WTC11 (cell line): Measurements from ENCODE around the gene CNTFR. TPM values are rescaled to one million over a fixed set of nuclear protein-coding genes. Genes with fewer than 3 reads are reported as not detected.

Experiments
- ATAC-seq: fragments of 200-7000 bp; cut with Tn5 transposase; 2 replicates; pipeline ENCODE4 v1.10.0; 2021; ENCODE audit warnings: mild to moderate bottlenecking, moderate library complexity
- CTCF ChIA-PET: fragments of 300-600 bp; sonication (Branson Sonifier 250); formaldehyde crosslinking; loops from one replicate; lab custom pipeline; 2021; ENCODE audit warnings: antibody characterized with exemption; lab: Charles Lee
- POLR2A ChIA-PET: fragments of 350-600 bp; sonication (Branson Sonifier 250); formaldehyde crosslinking; loops from one replicate; lab custom pipeline; 2021; ENCODE audit warnings: antibody characterized with exemption; lab: Charles Lee
- DNase-seq: peaks from one replicate; pipeline ENCODE4 v3.0.0; 2021; ENCODE audit warnings: low spot score
- H3K27ac Mint-ChIP-seq: 2 replicates; pipeline ENCODE4 v1.8.0; 2021; ENCODE audit warnings: mixed read lengths
- H3K27me3 Mint-ChIP-seq: 2 replicates; pipeline ENCODE4 v1.8.0; 2021; ENCODE audit warnings: low read depth, mild to moderate bottlenecking, moderate library complexity, mixed read lengths
- H3K36me3 Mint-ChIP-seq: 2 replicates; pipeline ENCODE4 v1.8.0; 2021; ENCODE audit warnings: mixed read lengths
- H3K4me1 Mint-ChIP-seq: 2 replicates; pipeline ENCODE4 v1.8.0; 2022; ENCODE audit warnings: mixed read lengths
- H3K4me3 Mint-ChIP-seq: 2 replicates; pipeline ENCODE4 v1.8.0; 2021; ENCODE audit warnings: mild to moderate bottlenecking, moderate library complexity, mixed read lengths
- H3K9me3 Mint-ChIP-seq: 2 replicates; pipeline ENCODE4 v1.8.0; 2021; ENCODE audit warnings: mixed read lengths
- FOXJ3 ChIP-seq: sonication (generic); formaldehyde crosslinking; IDR thresholded peaks from 2 replicates; pipeline ENCODE4 v1.9.0; 2021; ENCODE audit warnings: missing genetic modification reagents, mild to moderate bottlenecking, borderline replicate concordance
- FOXP1 ChIP-seq: sonication (generic); formaldehyde crosslinking; IDR thresholded peaks from 2 replicates; pipeline ENCODE4 v1.8.0; 2022; ENCODE audit warnings: missing genetic modification reagents, mild to moderate bottlenecking, moderate library complexity, borderline replicate concordance
- HMGA2 ChIP-seq: fragments of 250-450 bp; sonication (Bioruptor Pico); IDR thresholded peaks from 2 replicates; pipeline ENCODE4 v1.4.0; 2021; ENCODE audit warnings: mild to moderate bottlenecking, moderate library complexity
- KAT7 ChIP-seq: sonication (generic); formaldehyde crosslinking; IDR thresholded peaks from 2 replicates; pipeline ENCODE4 v1.8.1; 2023; ENCODE audit warnings: missing genetic modification reagents, mild to moderate bottlenecking, borderline replicate concordance
- NR2C2 ChIP-seq: sonication (generic); formaldehyde crosslinking; IDR thresholded peaks from 2 replicates; pipeline ENCODE4 v1.8.0; 2022; ENCODE audit warnings: mild to moderate bottlenecking, missing genetic modification reagents
- OVOL2 ChIP-seq: fragments of 250-450 bp; sonication (Bioruptor Pico); IDR thresholded peaks from 2 replicates; pipeline ENCODE4 v1.9.0; 2021; ENCODE audit warnings: mild to moderate bottlenecking, borderline replicate concordance
- SMAD3 ChIP-seq: sonication (generic); formaldehyde crosslinking; IDR thresholded peaks from 2 replicates; pipeline ENCODE4 v1.8.0; 2022; ENCODE audit warnings: missing genetic modification reagents, mild to moderate bottlenecking, borderline replicate concordance
- ZNF121 ChIP-seq: sonication (generic); formaldehyde crosslinking; IDR thresholded peaks from 2 replicates; pipeline ENCODE4 v1.8.0; 2023; ENCODE audit warnings: missing genetic modification reagents
- ZNF138 ChIP-seq: sonication (generic); formaldehyde crosslinking; conservative IDR thresholded peaks from 2 replicates; pipeline ENCODE4 v1.8.1; 2022; ENCODE audit warnings: mild to moderate bottlenecking, moderate library complexity, missing genetic modification reagents
- ZNF232 ChIP-seq: sonication (generic); formaldehyde crosslinking; IDR thresholded peaks from 2 replicates; pipeline ENCODE4 v1.8.0; 2022; ENCODE audit warnings: mild to moderate bottlenecking, missing genetic modification reagents
- ZNF263 ChIP-seq: sonication (generic); formaldehyde crosslinking; IDR thresholded peaks from 2 replicates; pipeline ENCODE4 v1.8.1; 2022; ENCODE audit warnings: low read depth, mild to moderate bottlenecking, moderate library complexity, missing genetic modification reagents
- ZNF416 ChIP-seq: fragments of 250-450 bp; sonication (Bioruptor Pico); IDR thresholded peaks from 2 replicates; pipeline ENCODE4 v1.9.0; 2021; ENCODE audit warnings: mild to moderate bottlenecking, inconsistent platforms
- total RNA-seq: library from RNA; stranded (reverse); gene quantifications from 3 replicates; pipeline ENCODE4 v1.2.3, GENCODE V29; 2021
- TF ChIP-seq, protein P1 (sequence below): sonication (generic); formaldehyde crosslinking; IDR thresholded peaks from 2 replicates; pipeline ENCODE4 v1.8.1; 2023; ENCODE audit warnings: mild to moderate bottlenecking, moderate library complexity, missing genetic modification reagents
- TF ChIP-seq, protein P2 (sequence below): fragments of 250-450 bp; sonication (Bioruptor Pico); IDR thresholded peaks from 2 replicates; pipeline ENCODE4 v2.1.2; 2022; ENCODE audit warnings: mild to moderate bottlenecking, moderate library complexity
- TF ChIP-seq, protein P3 (sequence below): fragments of 250-450 bp; sonication (Bioruptor Pico); IDR thresholded peaks from 2 replicates; pipeline ENCODE4 v1.8.0; 2021; ENCODE audit warnings: mild to moderate bottlenecking
- TF ChIP-seq, protein P4 (sequence below): sonication (generic); formaldehyde crosslinking; IDR thresholded peaks from 2 replicates; pipeline ENCODE4 v1.8.0; 2022; ENCODE audit warnings: mild to moderate bottlenecking, missing genetic modification reagents
- TF ChIP-seq, protein P5 (sequence below): fragments of 250-450 bp; sonication (Bioruptor Pico); IDR thresholded peaks from 2 replicates; pipeline ENCODE4 v1.9.0; 2021; ENCODE audit warnings: mild to moderate bottlenecking, borderline replicate concordance
- TF ChIP-seq, protein P6 (sequence below): sonication (generic); formaldehyde crosslinking; IDR thresholded peaks from 2 replicates; pipeline ENCODE4 v1.8.0; 2023; ENCODE audit warnings: missing genetic modification reagents
- TF ChIP-seq, protein P7 (sequence below): sonication (generic); formaldehyde crosslinking; IDR thresholded peaks from 2 replicates; pipeline ENCODE4 v1.8.1; 2022; ENCODE audit warnings: mild to moderate bottlenecking, missing genetic modification reagents, moderate library complexity, borderline replicate concordance
- TF ChIP-seq, protein P8 (sequence below): sonication (generic); formaldehyde crosslinking; IDR thresholded peaks from 2 replicates; pipeline ENCODE4 v1.8.1; 2022; ENCODE audit warnings: low read depth, mild to moderate bottlenecking, moderate library complexity, missing genetic modification reagents, borderline replicate concordance

Gene CNTFR
- total RNA-seq, 1 experiment from 2014 or later: 18.0 TPM

DNA sequence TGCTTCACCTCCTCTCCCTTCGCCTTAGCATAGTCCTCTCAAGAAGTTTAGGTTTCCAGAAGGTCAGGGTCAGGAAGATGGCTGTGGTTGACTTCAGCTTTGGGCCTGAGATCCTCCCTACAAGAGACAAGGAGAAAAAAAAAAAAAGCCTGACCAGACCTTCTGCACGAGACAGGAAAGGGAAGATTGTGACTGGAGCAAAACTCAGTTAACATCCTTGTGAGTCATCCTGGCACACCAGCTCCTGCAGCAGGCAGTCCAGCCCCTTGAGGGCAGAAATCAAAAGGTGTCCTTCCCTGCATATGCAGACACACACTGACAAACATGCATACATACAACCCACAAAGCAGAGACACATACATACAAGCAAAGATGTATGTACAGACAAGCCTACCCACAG, 48.7 kb downstream of the CNTFR start (continued):
- TF ChIP-seq, protein P1, sequence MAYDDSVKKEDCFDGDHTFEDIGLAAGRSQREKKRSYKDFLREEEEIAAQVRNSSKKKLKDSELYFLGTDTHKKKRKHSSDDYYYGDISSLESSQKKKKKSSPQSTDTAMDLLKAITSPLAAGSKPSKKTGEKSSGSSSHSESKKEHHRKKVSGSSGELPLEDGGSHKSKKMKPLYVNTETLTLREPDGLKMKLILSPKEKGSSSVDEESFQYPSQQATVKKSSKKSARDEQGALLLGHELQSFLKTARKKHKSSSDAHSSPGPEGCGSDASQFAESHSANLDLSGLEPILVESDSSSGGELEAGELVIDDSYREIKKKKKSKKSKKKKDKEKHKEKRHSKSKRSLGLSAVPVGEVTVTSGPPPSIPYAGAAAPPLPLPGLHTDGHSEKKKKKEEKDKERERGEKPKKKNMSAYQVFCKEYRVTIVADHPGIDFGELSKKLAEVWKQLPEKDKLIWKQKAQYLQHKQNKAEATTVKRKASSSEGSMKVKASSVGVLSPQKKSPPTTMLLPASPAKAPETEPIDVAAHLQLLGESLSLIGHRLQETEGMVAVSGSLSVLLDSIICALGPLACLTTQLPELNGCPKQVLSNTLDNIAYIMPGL (CRISPR knock-in tag): no peak
- TF ChIP-seq, protein P2, sequence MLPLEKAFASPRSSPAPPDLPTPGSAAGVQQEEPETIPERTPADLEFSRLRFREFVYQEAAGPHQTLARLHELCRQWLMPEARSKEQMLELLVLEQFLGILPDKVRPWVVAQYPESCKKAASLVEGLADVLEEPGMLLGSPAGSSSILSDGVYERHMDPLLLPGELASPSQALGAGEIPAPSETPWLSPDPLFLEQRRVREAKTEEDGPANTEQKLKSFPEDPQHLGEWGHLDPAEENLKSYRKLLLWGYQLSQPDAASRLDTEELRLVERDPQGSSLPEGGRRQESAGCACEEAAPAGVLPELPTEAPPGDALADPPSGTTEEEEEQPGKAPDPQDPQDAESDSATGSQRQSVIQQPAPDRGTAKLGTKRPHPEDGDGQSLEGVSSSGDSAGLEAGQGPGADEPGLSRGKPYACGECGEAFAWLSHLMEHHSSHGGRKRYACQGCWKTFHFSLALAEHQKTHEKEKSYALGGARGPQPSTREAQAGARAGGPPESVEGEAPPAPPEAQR (CRISPR knock-in tag): no peak
- TF ChIP-seq, protein P3, sequence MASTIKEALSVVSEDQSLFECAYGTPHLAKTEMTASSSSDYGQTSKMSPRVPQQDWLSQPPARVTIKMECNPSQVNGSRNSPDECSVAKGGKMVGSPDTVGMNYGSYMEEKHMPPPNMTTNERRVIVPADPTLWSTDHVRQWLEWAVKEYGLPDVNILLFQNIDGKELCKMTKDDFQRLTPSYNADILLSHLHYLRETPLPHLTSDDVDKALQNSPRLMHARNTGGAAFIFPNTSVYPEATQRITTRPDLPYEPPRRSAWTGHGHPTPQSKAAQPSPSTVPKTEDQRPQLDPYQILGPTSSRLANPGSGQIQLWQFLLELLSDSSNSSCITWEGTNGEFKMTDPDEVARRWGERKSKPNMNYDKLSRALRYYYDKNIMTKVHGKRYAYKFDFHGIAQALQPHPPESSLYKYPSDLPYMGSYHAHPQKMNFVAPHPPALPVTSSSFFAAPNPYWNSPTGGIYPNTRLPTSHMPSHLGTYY (CRISPR knock-in tag): no peak
- TF ChIP-seq SMAD3 (CRISPR knock-in tag) (no peak), ZNF416 (CRISPR knock-in tag) (no peak), ZNF263 (no peak), OVOL2 (CRISPR knock-in tag) (no peak)
- TF ChIP-seq, protein P4, sequence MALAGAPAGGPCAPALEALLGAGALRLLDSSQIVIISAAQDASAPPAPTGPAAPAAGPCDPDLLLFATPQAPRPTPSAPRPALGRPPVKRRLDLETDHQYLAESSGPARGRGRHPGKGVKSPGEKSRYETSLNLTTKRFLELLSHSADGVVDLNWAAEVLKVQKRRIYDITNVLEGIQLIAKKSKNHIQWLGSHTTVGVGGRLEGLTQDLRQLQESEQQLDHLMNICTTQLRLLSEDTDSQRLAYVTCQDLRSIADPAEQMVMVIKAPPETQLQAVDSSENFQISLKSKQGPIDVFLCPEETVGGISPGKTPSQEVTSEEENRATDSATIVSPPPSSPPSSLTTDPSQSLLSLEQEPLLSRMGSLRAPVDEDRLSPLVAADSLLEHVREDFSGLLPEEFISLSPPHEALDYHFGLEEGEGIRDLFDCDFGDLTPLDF: no peak
- TF ChIP-seq, all 79 proteins: peak for 0

DNA sequence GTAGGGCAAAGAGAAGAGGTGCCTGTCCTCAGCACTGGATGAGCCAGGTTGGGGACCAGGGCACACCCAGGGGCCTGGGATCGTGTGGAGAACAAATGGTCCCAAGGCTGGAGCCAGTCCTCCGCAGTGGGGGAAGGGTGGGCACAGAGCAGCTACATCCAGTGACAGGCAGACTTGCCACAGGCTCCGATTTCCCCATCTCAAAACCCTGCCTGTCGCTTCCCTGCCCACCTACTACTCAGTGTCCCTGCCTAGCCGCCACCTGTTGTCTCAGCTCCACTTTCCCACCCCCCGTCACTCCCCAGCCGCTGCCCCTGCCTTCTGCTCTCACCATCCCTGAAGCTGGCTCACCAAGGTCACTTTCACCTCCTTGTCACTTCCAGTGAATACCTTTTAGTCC, 52.8 kb downstream of the CNTFR start:
- H3K36me3 Mint-ChIP-seq: peaks cover 9% of the 10 kb centered on the region
- DNase-seq (no peak), ATAC-seq (no peak)
- ChIA-PET CTCF (interaction anchor here (0.8 to 1.5 kb wide), 8 partner anchors 10 to 133 kb away, joined by 3 to 7 read pairs (median 4); partner anchors contain the start of gene RPP25L), POLR2A (interaction anchor here (0.6 to 1.1 kb wide), 2 partner anchors 27 to 98 kb away, joined by 3 read pairs; no protein-coding TSS in a partner anchor)
- H3K27me3 Mint-ChIP-seq: peaks cover 24% of the 10 kb centered on the region
- H3K9me3 Mint-ChIP-seq: peaks cover 19% of the 10 kb centered on the region
- H3K4me1 Mint-ChIP-seq: peaks cover 5% of the 10 kb centered on the region
- H3K4me3 Mint-ChIP-seq: no peak overlapping the region
- no peak overlapping the region for H3K27ac Mint-ChIP-seq
- TF ChIP-seq, protein P5, sequence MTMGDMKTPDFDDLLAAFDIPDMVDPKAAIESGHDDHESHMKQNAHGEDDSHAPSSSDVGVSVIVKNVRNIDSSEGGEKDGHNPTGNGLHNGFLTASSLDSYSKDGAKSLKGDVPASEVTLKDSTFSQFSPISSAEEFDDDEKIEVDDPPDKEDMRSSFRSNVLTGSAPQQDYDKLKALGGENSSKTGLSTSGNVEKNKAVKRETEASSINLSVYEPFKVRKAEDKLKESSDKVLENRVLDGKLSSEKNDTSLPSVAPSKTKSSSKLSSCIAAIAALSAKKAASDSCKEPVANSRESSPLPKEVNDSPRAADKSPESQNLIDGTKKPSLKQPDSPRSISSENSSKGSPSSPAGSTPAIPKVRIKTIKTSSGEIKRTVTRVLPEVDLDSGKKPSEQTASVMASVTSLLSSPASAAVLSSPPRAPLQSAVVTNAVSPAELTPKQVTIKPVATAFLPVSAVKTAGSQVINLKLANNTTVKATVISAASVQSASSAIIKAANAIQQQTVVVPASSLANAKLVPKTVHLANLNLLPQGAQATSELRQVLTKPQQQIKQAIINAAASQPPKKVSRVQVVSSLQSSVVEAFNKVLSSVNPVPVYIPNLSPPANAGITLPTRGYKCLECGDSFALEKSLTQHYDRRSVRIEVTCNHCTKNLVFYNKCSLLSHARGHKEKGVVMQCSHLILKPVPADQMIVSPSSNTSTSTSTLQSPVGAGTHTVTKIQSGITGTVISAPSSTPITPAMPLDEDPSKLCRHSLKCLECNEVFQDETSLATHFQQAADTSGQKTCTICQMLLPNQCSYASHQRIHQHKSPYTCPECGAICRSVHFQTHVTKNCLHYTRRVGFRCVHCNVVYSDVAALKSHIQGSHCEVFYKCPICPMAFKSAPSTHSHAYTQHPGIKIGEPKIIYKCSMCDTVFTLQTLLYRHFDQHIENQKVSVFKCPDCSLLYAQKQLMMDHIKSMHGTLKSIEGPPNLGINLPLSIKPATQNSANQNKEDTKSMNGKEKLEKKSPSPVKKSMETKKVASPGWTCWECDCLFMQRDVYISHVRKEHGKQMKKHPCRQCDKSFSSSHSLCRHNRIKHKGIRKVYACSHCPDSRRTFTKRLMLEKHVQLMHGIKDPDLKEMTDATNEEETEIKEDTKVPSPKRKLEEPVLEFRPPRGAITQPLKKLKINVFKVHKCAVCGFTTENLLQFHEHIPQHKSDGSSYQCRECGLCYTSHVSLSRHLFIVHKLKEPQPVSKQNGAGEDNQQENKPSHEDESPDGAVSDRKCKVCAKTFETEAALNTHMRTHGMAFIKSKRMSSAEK (CRISPR knock-in tag): no peak
- TF ChIP-seq, protein P6, sequence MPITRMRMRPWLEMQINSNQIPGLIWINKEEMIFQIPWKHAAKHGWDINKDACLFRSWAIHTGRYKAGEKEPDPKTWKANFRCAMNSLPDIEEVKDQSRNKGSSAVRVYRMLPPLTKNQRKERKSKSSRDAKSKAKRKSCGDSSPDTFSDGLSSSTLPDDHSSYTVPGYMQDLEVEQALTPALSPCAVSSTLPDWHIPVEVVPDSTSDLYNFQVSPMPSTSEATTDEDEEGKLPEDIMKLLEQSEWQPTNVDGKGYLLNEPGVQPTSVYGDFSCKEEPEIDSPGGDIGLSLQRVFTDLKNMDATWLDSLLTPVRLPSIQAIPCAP (CRISPR knock-in tag): no peak
- TF ChIP-seq FOXJ3 (CRISPR knock-in tag) (no peak), ZNF232 (CRISPR knock-in tag) (no peak), KAT7 (CRISPR knock-in tag) (no peak), ZNF138 (CRISPR knock-in tag) (no peak), FOXP1 (CRISPR knock-in tag) (no peak), ZNF121 (CRISPR knock-in tag) (no peak), SMAD3 (CRISPR knock-in tag) (no peak), HMGA2 (no peak), NR2C2 (CRISPR knock-in tag) (no peak)
- TF ChIP-seq, protein P7, sequence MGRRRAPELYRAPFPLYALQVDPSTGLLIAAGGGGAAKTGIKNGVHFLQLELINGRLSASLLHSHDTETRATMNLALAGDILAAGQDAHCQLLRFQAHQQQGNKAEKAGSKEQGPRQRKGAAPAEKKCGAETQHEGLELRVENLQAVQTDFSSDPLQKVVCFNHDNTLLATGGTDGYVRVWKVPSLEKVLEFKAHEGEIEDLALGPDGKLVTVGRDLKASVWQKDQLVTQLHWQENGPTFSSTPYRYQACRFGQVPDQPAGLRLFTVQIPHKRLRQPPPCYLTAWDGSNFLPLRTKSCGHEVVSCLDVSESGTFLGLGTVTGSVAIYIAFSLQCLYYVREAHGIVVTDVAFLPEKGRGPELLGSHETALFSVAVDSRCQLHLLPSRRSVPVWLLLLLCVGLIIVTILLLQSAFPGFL (CRISPR knock-in tag): no peak
- TF ChIP-seq, protein P8, sequence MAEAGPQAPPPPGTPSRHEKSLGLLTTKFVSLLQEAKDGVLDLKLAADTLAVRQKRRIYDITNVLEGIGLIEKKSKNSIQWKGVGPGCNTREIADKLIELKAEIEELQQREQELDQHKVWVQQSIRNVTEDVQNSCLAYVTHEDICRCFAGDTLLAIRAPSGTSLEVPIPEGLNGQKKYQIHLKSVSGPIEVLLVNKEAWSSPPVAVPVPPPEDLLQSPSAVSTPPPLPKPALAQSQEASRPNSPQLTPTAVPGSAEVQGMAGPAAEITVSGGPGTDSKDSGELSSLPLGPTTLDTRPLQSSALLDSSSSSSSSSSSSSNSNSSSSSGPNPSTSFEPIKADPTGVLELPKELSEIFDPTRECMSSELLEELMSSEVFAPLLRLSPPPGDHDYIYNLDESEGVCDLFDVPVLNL (CRISPR knock-in tag): no peak
